AG04450 (cell line): ENCODE results near the gene SETD1A. TPM values are rescaled to one million over a fixed set of nuclear protein-coding genes. Genes with fewer than 3 reads are reported as not detected.

ENCODE experiments used
- CTCF ChIA-PET: fragments of 300-600, 350-600 bp; formaldehyde crosslinking; extraction: SDS; loops from one replicate; lab custom pipeline; 2022; ENCODE audit warnings: antibody characterized with exemption, inconsistent platforms; lab: Charles Lee
- POLR2A ChIA-PET: fragments of 350-600 bp; formaldehyde crosslinking; extraction: SDS; loops from one replicate; lab custom pipeline; 2021; ENCODE audit warnings: antibody characterized with exemption, inconsistent platforms; lab: Yijun Ruan, JAX
- DNase-seq: peaks from one replicate; pipeline ENCODE4 v3.0.0-alpha.2; 2011; ENCODE audit warnings: low read depth, low spot score
- H3K27ac ChIP-seq: one replicate; pipeline ENCODE4 v1.5.1; 2012; ENCODE audit warnings: low read depth, low read length, control low read depth
- H3K27me3 ChIP-seq: one replicate; pipeline ENCODE4 v1.6.0; 2012; ENCODE audit warnings: low read length; ENCODE audit not compliant: control insufficient read depth, insufficient read depth
- H3K4me3 ChIP-seq: 2 replicates; pipeline ENCODE4 v1.5.1; 2011; ENCODE audit warnings: mild to moderate bottlenecking, low read depth, low read length, control low read depth
- H3K9me3 ChIP-seq: 2 replicates; pipeline ENCODE4 v1.5.1; 2012; ENCODE audit warnings: low read length; ENCODE audit not compliant: control insufficient read depth, insufficient read depth
- polyA plus RNA-seq: library from polyadenylated mRNA; depleted of rRNA; stranded (reverse); fragments of >200 nt; gene quantifications from 2 replicates; pipeline ENCODE4 v1.2.3, GENCODE V29; 2011; rRNA removed
- small RNA-seq: library from RNA; depleted of rRNA; stranded (forward); fragments of <200 nt; gene quantifications from one replicate; pipeline ENCODE3, GENCODE V24; 2012; ENCODE audit warnings: low read depth; ENCODE audit not compliant: insufficient read length
- TF ChIP-seq, protein P1 (sequence below): IDR thresholded peaks from 2 replicates; pipeline ENCODE4 v1.5.1; 2011; ENCODE audit warnings: low read depth, low read length, control low read depth, inconsistent platforms

SETD1A gene
- polyA plus RNA-seq, 1 experiment: 1.1 TPM

DNA sequence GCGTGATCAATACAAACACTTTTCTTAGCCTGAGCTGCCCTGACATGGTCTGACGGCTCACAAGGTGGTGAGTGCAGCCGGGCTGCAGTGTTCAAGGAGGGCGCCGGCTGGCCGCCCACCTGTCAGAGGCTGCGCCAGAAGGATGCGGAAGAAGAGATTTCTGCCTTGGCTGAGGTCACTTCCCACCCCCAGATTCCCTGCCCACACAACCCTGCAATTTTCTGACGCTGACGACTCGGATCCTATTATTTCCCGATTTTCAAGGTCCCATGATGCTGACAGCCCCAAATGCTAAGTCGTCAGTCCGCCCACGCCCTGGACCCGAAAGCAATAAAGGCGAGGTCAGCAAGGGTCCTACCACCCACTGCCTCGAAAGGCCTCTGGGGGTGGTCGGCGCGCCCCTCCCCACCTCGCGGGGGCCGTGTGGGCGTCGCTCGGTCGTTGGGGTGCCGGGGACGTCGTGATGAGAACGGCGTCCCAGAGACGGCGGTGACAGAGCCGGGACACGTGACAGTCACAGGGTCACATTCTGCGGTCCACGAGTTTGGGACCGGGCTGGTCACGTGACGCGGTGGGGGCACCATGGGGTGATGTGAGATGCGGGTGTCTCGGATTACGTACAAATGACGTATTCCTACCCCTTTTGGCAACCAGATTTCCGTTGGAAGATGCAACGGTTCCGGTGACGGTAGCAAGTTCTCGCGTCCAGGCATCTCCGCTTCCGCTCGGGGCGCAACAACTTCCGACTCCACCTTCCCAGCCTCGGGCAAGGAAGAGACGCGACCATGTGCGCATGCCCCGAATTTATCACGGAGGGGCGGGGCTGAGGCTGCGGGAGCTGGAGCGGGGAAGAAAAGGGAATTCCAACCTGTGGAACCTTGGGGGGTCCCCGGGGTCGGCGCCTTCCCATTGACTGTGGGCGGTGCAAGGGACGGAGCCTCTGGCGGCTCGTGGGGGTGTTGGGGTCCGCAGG, 75.5 kb downstream of the SETD1A start, which contains the start of gene STX4:
Gene STX4 (plus strand): TSS at position 823 of the 973 bp plus-strand sequence. CDS start 248 bp downstream, outside the sequence.
- H3K9me3 ChIP-seq: no peaks in the 10 kb centered on the region; the same call in 1 of the 2 replicates
- TF ChIP-seq, protein P1, sequence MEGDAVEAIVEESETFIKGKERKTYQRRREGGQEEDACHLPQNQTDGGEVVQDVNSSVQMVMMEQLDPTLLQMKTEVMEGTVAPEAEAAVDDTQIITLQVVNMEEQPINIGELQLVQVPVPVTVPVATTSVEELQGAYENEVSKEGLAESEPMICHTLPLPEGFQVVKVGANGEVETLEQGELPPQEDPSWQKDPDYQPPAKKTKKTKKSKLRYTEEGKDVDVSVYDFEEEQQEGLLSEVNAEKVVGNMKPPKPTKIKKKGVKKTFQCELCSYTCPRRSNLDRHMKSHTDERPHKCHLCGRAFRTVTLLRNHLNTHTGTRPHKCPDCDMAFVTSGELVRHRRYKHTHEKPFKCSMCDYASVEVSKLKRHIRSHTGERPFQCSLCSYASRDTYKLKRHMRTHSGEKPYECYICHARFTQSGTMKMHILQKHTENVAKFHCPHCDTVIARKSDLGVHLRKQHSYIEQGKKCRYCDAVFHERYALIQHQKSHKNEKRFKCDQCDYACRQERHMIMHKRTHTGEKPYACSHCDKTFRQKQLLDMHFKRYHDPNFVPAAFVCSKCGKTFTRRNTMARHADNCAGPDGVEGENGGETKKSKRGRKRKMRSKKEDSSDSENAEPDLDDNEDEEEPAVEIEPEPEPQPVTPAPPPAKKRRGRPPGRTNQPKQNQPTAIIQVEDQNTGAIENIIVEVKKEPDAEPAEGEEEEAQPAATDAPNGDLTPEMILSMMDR: no peak
- CTCF ChIA-PET: no interaction called here
- peak within 1 kb of the TSS; percentile 100 for H3K4me3 ChIP-seq
- DNase-seq: peak; percentile 94
- no peaks in the 10 kb centered on the region for H3K27me3 ChIP-seq
- POLR2A ChIA-PET: interaction anchor here (0.7 to 1.6 kb wide), 5 partner anchors 12 to 439 kb away, joined by 3 to 13 read pairs (median 3); partner anchors contain the start of genes ZNF646 and ZNF668
- H3K27ac ChIP-seq: peak within 1 kb of the TSS; percentile 96

DNA sequence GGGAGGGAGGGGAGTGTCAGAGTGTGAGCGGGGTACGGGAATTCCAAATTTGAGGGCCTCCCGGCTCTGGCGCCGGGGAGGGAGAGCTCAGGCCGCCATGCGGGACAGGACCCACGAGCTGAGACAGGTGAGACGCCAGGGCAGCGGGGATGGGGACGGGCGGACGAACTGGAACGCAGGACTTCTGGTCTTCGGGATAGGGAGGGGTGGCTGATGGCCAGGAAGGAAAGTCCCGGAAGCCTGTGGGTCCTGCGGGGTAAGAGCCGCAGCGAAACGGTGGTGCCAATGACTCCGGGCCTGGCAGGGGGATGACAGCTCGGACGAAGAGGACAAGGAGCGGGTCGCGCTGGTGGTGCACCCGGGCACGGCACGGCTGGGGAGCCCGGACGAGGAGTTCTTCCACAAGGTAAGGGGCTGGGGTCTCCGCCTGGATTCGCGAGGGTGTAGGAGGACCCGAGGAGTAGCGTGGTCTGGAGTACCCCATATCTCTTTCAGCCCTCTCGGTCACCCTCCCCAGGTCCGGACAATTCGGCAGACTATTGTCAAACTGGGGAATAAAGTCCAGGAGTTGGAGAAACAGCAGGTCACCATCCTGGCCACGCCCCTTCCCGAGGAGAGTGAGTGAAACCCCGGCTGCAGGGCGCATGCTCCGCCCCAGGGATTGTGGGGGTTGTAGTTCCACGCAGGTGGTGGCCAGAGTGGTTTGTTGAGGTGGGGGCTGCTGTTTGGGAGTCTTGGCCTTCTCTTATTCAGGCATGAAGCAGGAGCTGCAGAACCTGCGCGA, 76.3 kb downstream of the SETD1A start:
- DNase-seq: peak; percentile 48
- H3K9me3 ChIP-seq: no peaks in the 10 kb centered on the region; the same call in 1 of the 2 replicates
- H3K27me3 ChIP-seq: no peaks in the 10 kb centered on the region
- peak overlapping the region; percentile 100 for H3K4me3 ChIP-seq
- CTCF ChIA-PET: no interaction called here
- TF ChIP-seq, protein P1: no peak
- peak overlapping the region; percentile 57 for H3K27ac ChIP-seq
- POLR2A ChIA-PET: interaction anchor here (0.7 to 1.6 kb wide), 5 partner anchors 11 to 438 kb away, joined by 3 to 13 read pairs (median 3); partner anchors contain the start of genes ZNF646 and ZNF668

Small RNAs within 50 kb of the gene (small RNA-seq; reads per million reads assigned to genes)
- not detected for gene AC135048.1

Other genes starting within 250 kb of the SETD1A start
- 21.7 and 26.0 TPM in 2 replicates for gene PHKG2, start 209.3 kb upstream of the SETD1A start, polyA plus RNA-seq
- gene CFAP119, start 195.7 kb upstream of the SETD1A start, polyA plus RNA-seq: 2.6 and 3.1 TPM in 2 replicates
- 66.8 and 75.5 TPM in 2 replicates for gene RNF40, start 195.4 kb upstream of the SETD1A start, polyA plus RNA-seq
- 5.1 and 8.0 TPM in 2 replicates for gene ZNF629, start 170.5 kb upstream of the SETD1A start, polyA plus RNA-seq
- 27.7 and 27.8 TPM in 2 replicates for gene BCL7C, start 63.7 kb upstream of the SETD1A start, polyA plus RNA-seq
- gene CTF1, start 61.1 kb upstream of the SETD1A start, polyA plus RNA-seq: 10.1 and 12.5 TPM in 2 replicates
- gene FBXL19, start 34.2 kb upstream of the SETD1A start, polyA plus RNA-seq: 7.1 and 10.6 TPM in 2 replicates
- gene ORAI3, start 8.7 kb upstream of the SETD1A start, polyA plus RNA-seq: 23.7 and 29.5 TPM in 2 replicates
- 6.1 and 9.5 TPM in 2 replicates for gene HSD3B7, start 27.5 kb downstream of the SETD1A start, polyA plus RNA-seq
- 4.2 and 4.8 TPM in 2 replicates for gene STX1B, start 52.9 kb downstream of the SETD1A start, polyA plus RNA-seq
- 43.7 and 45.9 TPM in 2 replicates for gene STX4, start 75.8 kb downstream of the SETD1A start, polyA plus RNA-seq
- 5.9 and 8.6 TPM in 2 replicates for gene ZNF668, start 116.5 kb downstream of the SETD1A start, polyA plus RNA-seq
- gene ZNF646, start 116.7 kb downstream of the SETD1A start, polyA plus RNA-seq: 2.4 and 4.5 TPM in 2 replicates
- gene PRSS53, start 131.2 kb downstream of the SETD1A start, polyA plus RNA-seq: 0.67 and 0.79 TPM in 2 replicates
- gene VKORC1, start 137.0 kb downstream of the SETD1A start, polyA plus RNA-seq: 210 and 272 TPM in 2 replicates
- 31.6 and 42.3 TPM in 2 replicates for gene BCKDK, start 150.6 kb downstream of the SETD1A start, polyA plus RNA-seq
- gene KAT8, start 159.9 kb downstream of the SETD1A start, polyA plus RNA-seq: 23.0 and 24.7 TPM in 2 replicates
- not detected in 2 replicates for gene PRSS8, start 178.0 kb downstream of the SETD1A start, polyA plus RNA-seq
- 0.24 and 0.42 TPM in 2 replicates for gene PRSS36, start 192.3 kb downstream of the SETD1A start, polyA plus RNA-seq
- 156 and 166 TPM in 2 replicates for gene FUS, start 222.4 kb downstream of the SETD1A start, polyA plus RNA-seq
- gene PYCARD, start 245.0 kb downstream of the SETD1A start, polyA plus RNA-seq: 21.8 and 31.0 TPM in 2 replicates